CD4-positive, CD25-positive, alpha-beta regulatory T cell (primary cell): ENCODE results near the gene TGOLN2. TPM values are rescaled to one million over a fixed set of nuclear protein-coding genes. Genes with fewer than 3 reads are reported as not detected.

Source experiments
- ATAC-seq, 2 donors: fragments of 150-1000 bp; cut with Tn5 transposase; one replicate each; pipeline ENCODE4 v1.10.0; 2021; ENCODE audit warnings: low read depth in 2 of 2, moderate number of reproducible peaks in 2 of 2, moderate library complexity in 1 of 2
- DNase-seq, 3 donors: peaks; one replicate each; pipeline versions ENCODE4 v3.0.0 to v3.0.0-alpha.2; 2012 to 2022; ENCODE audit warnings: mixed read lengths in 1 of 3
- H3K27ac ChIP-seq: one replicate; pipeline ENCODE4 v1.7.0; 2013; ENCODE audit warnings: mild to moderate bottlenecking, low read length; ENCODE audit not compliant: insufficient read depth, poor library complexity, severe bottlenecking
- H3K27me3 ChIP-seq: one replicate; pipeline ENCODE4 v1.7.0; 2013; ENCODE audit warnings: low read length; ENCODE audit not compliant: control insufficient read depth, insufficient read depth
- H3K36me3 ChIP-seq: one replicate; pipeline ENCODE4 v1.7.0; 2013; ENCODE audit warnings: mild to moderate bottlenecking, low read length, moderate library complexity; ENCODE audit not compliant: control insufficient read depth, insufficient read depth
- H3K4me1 ChIP-seq: 2 replicates; pipeline ENCODE4 v1.7.0; 2013; ENCODE audit warnings: mild to moderate bottlenecking, low read length; ENCODE audit not compliant: insufficient read depth, control insufficient read depth, poor library complexity, severe bottlenecking
- H3K4me3 ChIP-seq: one replicate; pipeline ENCODE4 v1.7.0; 2013; ENCODE audit warnings: low read depth, mild to moderate bottlenecking, low read length, moderate library complexity
- H3K9me3 ChIP-seq, 2 experiments: 1 replicate in 1 of 2; 2 replicates in 1 of 2; pipeline ENCODE4 v1.7.0; 2013; ENCODE audit warnings: low read length in 2 of 2, mild to moderate bottlenecking in 1 of 2, moderate library complexity in 1 of 2; ENCODE audit not compliant: control insufficient read depth in 2 of 2
- H3K27ac Mint-ChIP-seq, 3 donors: one replicate each; pipeline ENCODE4 v1.8.0; 2020 to 2022; ENCODE audit warnings: mild to moderate bottlenecking in 3 of 3, mixed read lengths in 3 of 3, moderate library complexity in 2 of 3
- H3K27me3 Mint-ChIP-seq: one replicate; pipeline ENCODE4 v1.8.0; 2022; ENCODE audit warnings: mild to moderate bottlenecking, mixed read lengths
- H3K36me3 Mint-ChIP-seq: one replicate; pipeline ENCODE4 v1.8.0; 2020; ENCODE audit warnings: mixed read lengths
- H3K4me1 Mint-ChIP-seq, 4 donors: one replicate each; pipeline ENCODE4 v1.8.0; 2020 to 2022; ENCODE audit warnings: mixed read lengths in 4 of 4, mild to moderate bottlenecking in 1 of 4
- H3K4me3 Mint-ChIP-seq, 4 donors: one replicate each; pipeline ENCODE4 v1.8.0; 2020 to 2022; ENCODE audit warnings: mild to moderate bottlenecking in 4 of 4, mixed read lengths in 4 of 4, moderate library complexity in 3 of 4
- H3K9me3 Mint-ChIP-seq, 7 donors: one replicate each; pipeline ENCODE4 v1.8.0; 2020 to 2022; ENCODE audit warnings: mixed read lengths in 7 of 7, mild to moderate bottlenecking in 3 of 7, moderate library complexity in 2 of 7
- polyA plus RNA-seq, 4 donors: library from polyadenylated mRNA; unstranded; fragments of 300-500 nt; fragmentation: Illumina TruSeq; gene quantifications; one replicate each; pipeline ENCODE4 v1.2.3, GENCODE V29; 2021
- total RNA-seq: library from RNA; stranded (reverse); gene quantifications from one replicate; pipeline ENCODE4 v1.2.3, GENCODE V29; 2022

TGOLN2 gene
- 168 TPM for total RNA-seq
- polyA plus RNA-seq = 10 to 100 TPM; 51.3 to 62.7 (median 62.1) TPM

DNA sequence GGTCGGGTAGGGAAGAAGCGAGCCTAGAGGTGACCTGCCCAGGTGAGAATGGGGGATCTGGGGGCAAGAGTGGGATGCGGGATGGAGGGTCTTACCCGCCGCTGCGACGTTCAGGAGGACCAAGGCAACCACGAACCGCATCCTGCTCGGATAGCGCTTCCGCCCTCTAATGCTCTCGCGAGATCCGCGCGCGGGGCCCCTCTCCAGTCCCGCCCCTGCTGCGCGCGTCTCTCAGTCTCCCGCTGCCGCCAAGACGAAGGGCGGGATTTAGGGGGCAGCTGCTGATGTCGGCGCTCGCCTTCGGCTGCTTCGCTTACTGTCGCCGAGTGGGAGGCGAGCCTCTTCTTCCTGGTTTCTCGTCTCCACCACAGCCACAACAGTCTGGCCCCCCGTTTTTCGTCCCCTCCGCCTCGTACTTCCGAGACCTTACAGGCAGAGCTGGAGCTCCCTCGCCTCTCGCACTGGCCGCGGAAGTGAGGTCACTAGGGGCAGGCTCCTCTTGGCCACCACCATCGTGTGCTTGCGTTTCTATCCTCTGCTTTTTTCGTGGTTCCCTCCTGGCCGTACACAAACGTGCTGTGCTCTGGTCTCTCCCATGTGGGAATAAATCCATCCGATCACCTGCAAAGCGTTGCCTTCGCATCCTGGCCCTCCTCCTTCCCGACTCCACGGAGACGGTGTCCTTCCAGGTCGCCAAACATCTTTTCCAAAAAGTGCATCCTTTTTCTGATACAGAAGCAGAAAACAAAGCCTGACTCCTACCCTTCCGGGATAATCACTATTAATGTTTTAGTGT, at the start of gene TGOLN2:
Gene TGOLN2 (minus strand): TSS at position 168 of the 796 bp plus-strand sequence. CDS start 27 bp downstream, at position 141.
- Mint-ChIP-seq H3K27me3 (peaks cover 18% of the 10 kb centered on the region), H3K36me3 (peaks cover 34% of the 10 kb centered on the region), H3K9me3 (no peaks in the 10 kb centered on the region), H3K4me1 (peaks cover 26 to 66% (median 40%) of the 10 kb centered on the region in 4 donors), H3K27ac (peak within 1 kb of the TSS; percentile 100), H3K4me3 (peak within 1 kb of the TSS; percentile 96 to 100 (median 100))
- Histone ChIP-seq H3K27ac (peak within 1 kb of the TSS; percentile 97), H3K27me3 (no peaks in the 10 kb centered on the region), H3K9me3 (no peaks in the 10 kb centered on the region), H3K36me3 (peaks cover 31% of the 10 kb centered on the region), H3K4me3 (peak within 1 kb of the TSS; percentile 99), H3K4me1 (peaks cover 56% of the 10 kb centered on the region)
- ATAC-seq = peak; percentile 88 to 89
- DNase-seq = peak; percentile 92 to 97 (median 95)

DNA sequence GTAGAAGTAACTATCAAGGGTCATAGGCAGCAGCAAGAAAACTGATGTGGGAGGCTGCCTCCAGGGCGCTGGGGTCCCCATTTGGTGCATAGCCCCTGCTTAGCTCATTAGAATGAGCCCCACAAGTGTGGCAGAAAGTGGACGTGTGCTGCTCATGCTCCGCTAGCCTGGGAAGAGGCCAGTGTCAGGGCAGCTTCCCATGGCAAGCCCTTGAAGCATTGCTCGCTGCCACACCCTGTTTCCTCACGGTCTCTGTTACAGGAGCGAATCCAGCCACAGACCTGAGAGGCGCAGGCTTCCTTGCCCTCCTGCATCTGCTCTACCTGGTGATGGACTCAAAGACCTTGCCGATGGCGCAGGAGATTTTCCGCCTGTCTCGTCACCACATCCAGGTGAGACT, 49.3 kb upstream of the TGOLN2 start:
- H3K27me3 ChIP-seq = no peaks in the 10 kb centered on the region
- no peak for ATAC-seq
- peaks cover 0 to 4% (median 0%) of the 10 kb centered on the region in 7 donors for H3K9me3 Mint-ChIP-seq
- H3K27ac Mint-ChIP-seq = no peak overlapping the region
- H3K9me3 ChIP-seq = peaks cover 4 to 8% of the 10 kb centered on the region in 2 experiments
- peaks cover 46% of the 10 kb centered on the region for H3K36me3 ChIP-seq
- no peak overlapping the region for H3K27ac ChIP-seq
- no peaks in the 10 kb centered on the region for H3K4me1 ChIP-seq
- no peak overlapping the region for H3K4me3 ChIP-seq
- no peak for DNase-seq
- H3K27me3 Mint-ChIP-seq = no peaks in the 10 kb centered on the region
- peaks cover 50% of the 10 kb centered on the region for H3K36me3 Mint-ChIP-seq
- H3K4me1 Mint-ChIP-seq = peaks cover 0 to 7% (median 3%) of the 10 kb centered on the region in 4 donors
- no peak overlapping the region for H3K4me3 Mint-ChIP-seq

DNA sequence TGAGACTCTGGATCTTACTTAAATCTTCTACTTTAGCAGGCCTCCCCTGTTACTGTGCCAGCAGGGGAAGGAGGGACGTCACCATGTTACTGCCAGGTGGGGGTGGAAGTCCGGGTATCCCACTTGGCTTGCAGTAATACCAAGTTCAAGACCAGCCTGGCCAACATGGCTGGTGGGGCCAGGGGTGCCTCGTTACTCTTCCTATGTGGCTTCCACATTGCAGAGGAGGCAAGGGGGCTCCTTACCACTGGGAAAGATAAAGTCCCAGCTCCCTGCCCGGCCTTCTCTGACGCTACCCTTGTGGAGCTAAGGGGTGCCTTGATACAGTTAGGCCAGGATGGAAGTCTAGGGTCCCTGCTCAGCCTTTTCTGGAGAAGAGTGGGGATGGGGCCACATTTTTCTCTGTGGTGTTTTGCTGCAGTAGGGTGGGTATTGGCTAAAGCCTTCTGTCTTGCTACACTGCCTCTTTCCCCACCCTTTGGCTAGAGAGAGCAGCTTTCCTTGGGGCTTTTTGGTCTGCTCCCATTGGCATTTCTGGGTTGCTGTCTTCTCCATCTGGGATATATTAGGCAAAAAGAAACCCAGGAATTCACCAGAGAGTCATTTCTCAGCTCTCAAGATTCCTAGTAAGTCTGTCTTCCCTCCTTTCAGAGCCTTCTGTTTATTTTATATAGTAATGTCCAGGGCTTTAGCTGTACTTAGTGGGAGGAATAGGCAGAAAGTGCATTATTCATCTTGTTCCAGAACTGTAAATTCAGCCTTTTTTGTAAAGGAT, 48.7 kb upstream of the TGOLN2 start:
- Mint-ChIP-seq H3K9me3 (peaks cover 0 to 4% (median 0%) of the 10 kb centered on the region in 7 donors), H3K4me1 (peaks cover 0 to 7% (median 3%) of the 10 kb centered on the region in 4 donors), H3K4me3 (no peak overlapping the region), H3K27ac (peak overlapping the region in 1 of 3 donors; percentile 26), H3K27me3 (no peaks in the 10 kb centered on the region), H3K36me3 (peaks cover 49% of the 10 kb centered on the region)
- H3K4me3 ChIP-seq = no peak overlapping the region
- no peaks in the 10 kb centered on the region for H3K4me1 ChIP-seq
- no peak for ATAC-seq
- peaks cover 4 to 8% of the 10 kb centered on the region in 2 experiments for H3K9me3 ChIP-seq
- peaks cover 46% of the 10 kb centered on the region for H3K36me3 ChIP-seq
- H3K27ac ChIP-seq = no peak overlapping the region
- no peaks in the 10 kb centered on the region for H3K27me3 ChIP-seq
- no peak for DNase-seq

DNA sequence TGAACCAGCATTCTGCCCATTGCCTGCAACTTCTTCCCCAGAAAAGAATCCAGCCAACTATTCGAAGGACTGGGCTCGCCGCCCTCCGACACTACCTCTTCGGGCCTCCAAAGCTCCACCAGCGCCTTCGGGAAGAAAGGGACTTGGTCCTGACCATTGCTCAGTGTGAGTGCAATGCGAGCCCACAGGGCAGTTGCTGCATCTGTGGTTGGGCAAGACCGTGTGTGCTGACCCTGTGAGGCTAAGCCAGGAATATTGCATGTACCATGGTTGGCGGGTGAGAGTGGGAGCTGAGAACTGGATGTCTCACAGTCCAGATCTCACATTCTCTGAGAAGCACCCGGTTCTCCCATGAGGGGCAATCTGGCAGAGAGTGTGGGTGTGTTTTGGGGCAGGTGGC, 43.3 kb upstream of the TGOLN2 start:
- no peak for DNase-seq
- Mint-ChIP-seq H3K4me3 (no peak overlapping the region), H3K36me3 (peaks cover 41% of the 10 kb centered on the region), H3K27me3 (no peaks in the 10 kb centered on the region), H3K9me3 (peaks cover 0 to 2% (median 0%) of the 10 kb centered on the region in 7 donors), H3K4me1 (peaks cover 0 to 7% (median 3%) of the 10 kb centered on the region in 4 donors), H3K27ac (no peak overlapping the region)
- Histone ChIP-seq H3K4me1 (no peaks in the 10 kb centered on the region), H3K27ac (no peak overlapping the region), H3K4me3 (no peak overlapping the region), H3K27me3 (no peaks in the 10 kb centered on the region), H3K36me3 (peaks cover 15% of the 10 kb centered on the region), H3K9me3 (no peaks in the 10 kb centered on the region)
- no peak for ATAC-seq

- H3K36me3 ChIP-seq = peaks cover 15% of the 10 kb centered on the region
- Mint-ChIP-seq H3K27ac (no peak overlapping the region), H3K4me1 (no peaks in the 10 kb centered on the region), H3K27me3 (no peaks in the 10 kb centered on the region), H3K9me3 (peaks cover 0 to 2% (median 0%) of the 10 kb centered on the region in 7 donors), H3K4me3 (no peak overlapping the region), H3K36me3 (peaks cover 34% of the 10 kb centered on the region)
- no peak overlapping the region for H3K27ac ChIP-seq
- no peaks in the 10 kb centered on the region for H3K27me3 ChIP-seq
- no peak overlapping the region for H3K4me3 ChIP-seq
- no peaks in the 10 kb centered on the region for H3K9me3 ChIP-seq
- DNase-seq (no peak), ATAC-seq (no peak)
- H3K4me1 ChIP-seq = no peaks in the 10 kb centered on the region
These were observed 41.7 kb upstream of the TGOLN2 start for GRCh38 chr2:85369500-85369899.

GRCh38 chr2:85368921-85369320, 41.1 kb upstream of the TGOLN2 start:
- H3K27me3 ChIP-seq = no peaks in the 10 kb centered on the region
- H3K36me3 Mint-ChIP-seq = peaks cover 32% of the 10 kb centered on the region
- H3K27ac ChIP-seq = no peak overlapping the region
- H3K27me3 Mint-ChIP-seq = no peaks in the 10 kb centered on the region
- peaks cover 15% of the 10 kb centered on the region for H3K36me3 ChIP-seq
- no peak for DNase-seq
- H3K4me1 ChIP-seq = no peaks in the 10 kb centered on the region
- ATAC-seq = no peak
- H3K4me3 Mint-ChIP-seq = no peak overlapping the region
- H3K9me3 ChIP-seq = no peaks in the 10 kb centered on the region
- H3K27ac Mint-ChIP-seq = no peak overlapping the region
- H3K9me3 Mint-ChIP-seq = peaks cover 0 to 1% (median 0%) of the 10 kb centered on the region in 7 donors
- H3K4me1 Mint-ChIP-seq = no peaks in the 10 kb centered on the region
- no peak overlapping the region for H3K4me3 ChIP-seq

GRCh38 chr2:85367180-85367579, 39.4 kb upstream of the TGOLN2 start:
- ATAC-seq = no peak
- Histone ChIP-seq H3K9me3 (no peaks in the 10 kb centered on the region), H3K4me3 (no peak overlapping the region), H3K27me3 (no peaks in the 10 kb centered on the region), H3K36me3 (peaks cover 27% of the 10 kb centered on the region), H3K4me1 (no peaks in the 10 kb centered on the region), H3K27ac (no peak overlapping the region)
- no peak overlapping the region for H3K27ac Mint-ChIP-seq
- DNase-seq = no peak
- H3K9me3 Mint-ChIP-seq = peaks cover 0 to 1% (median 0%) of the 10 kb centered on the region in 7 donors
- no peak overlapping the region for H3K4me3 Mint-ChIP-seq
- H3K4me1 Mint-ChIP-seq = peaks cover 0 to 2% (median 0%) of the 10 kb centered on the region in 4 donors
- H3K27me3 Mint-ChIP-seq = no peaks in the 10 kb centered on the region
- H3K36me3 Mint-ChIP-seq = peaks cover 35% of the 10 kb centered on the region
